ENCODE measurements around the gene FRAS1.

The FRAS1 gene

GRCh38 chr4:78313754-78314120, 256.6 kb downstream of the FRAS1 start:
- Histone ChIP-seq H3K27me3 (replicated peaks in 2 of 5; ENCODE audit: control insufficient read depth in 4 of 5, insufficient read depth in 5 of 5, low read length in 4 of 5) (peaks cover 0 to 10% (median 6%) of the 10 kb centered on the region in 5 experiments), H3K4me1 (ENCODE audit: control extremely low read depth in 1 of 4, control insufficient read depth in 4 of 4, insufficient read depth in 4 of 4, low read length in 3 of 4) (no peaks in the 10 kb centered on the region), H3K27ac (ENCODE audit: insufficient read depth in 1 of 2, low read depth in 1 of 2, low read length in 2 of 2, poor library complexity in 1 of 2, severe bottlenecking in 2 of 2) (no peak overlapping the region), H3K4me3 (ENCODE audit: control insufficient read depth in 1 of 7, extremely low read depth in 1 of 7, insufficient read depth in 4 of 7, low read depth in 2 of 7, low read length in 6 of 7) (no peak overlapping the region), H3K36me3 (ENCODE audit: control insufficient read depth in 4 of 4, insufficient read depth in 4 of 4, low read length in 3 of 4) (no peaks in the 10 kb centered on the region), H3K9me3 (ENCODE audit: control extremely low read depth in 1 of 5, control insufficient read depth in 4 of 5, insufficient read depth in 2 of 5, low read depth in 1 of 5, low read length in 4 of 5) (no peaks in the 10 kb centered on the region)
- no peak for DNase-seq
- ChIA-PET CTCF (no interaction called here), POLR2A (no interaction called here)

- H3K4me3 ChIP-seq (ENCODE audit: control insufficient read depth in 1 of 7, extremely low read depth in 1 of 7, insufficient read depth in 4 of 7, low read depth in 2 of 7, low read length in 6 of 7), result no peak overlapping the region
- ChIA-PET CTCF (no interaction called here), POLR2A (no interaction called here)
- H3K4me1 ChIP-seq (ENCODE audit: control extremely low read depth in 1 of 4, control insufficient read depth in 4 of 4, insufficient read depth in 4 of 4, low read length in 3 of 4), result peaks cover 11 to 16% (median 14%) of the 10 kb centered on the region in 4 experiments
- no peak overlapping the region for H3K27ac ChIP-seq (ENCODE audit: insufficient read depth in 1 of 2, low read depth in 1 of 2, low read length in 2 of 2, poor library complexity in 1 of 2, severe bottlenecking in 2 of 2)
- no peaks in the 10 kb centered on the region for H3K36me3 ChIP-seq (ENCODE audit: control insufficient read depth in 4 of 4, insufficient read depth in 4 of 4, low read length in 3 of 4)
- H3K9me3 ChIP-seq (ENCODE audit: control extremely low read depth in 1 of 5, control insufficient read depth in 4 of 5, insufficient read depth in 2 of 5, low read depth in 1 of 5, low read length in 4 of 5), result no peaks in the 10 kb centered on the region
- 100% methylated on average over 1 of the region's 1 CpG for WGBS (ENCODE audit: insufficient coverage)
- peaks cover 0 to 11% (median 6%) of the 10 kb centered on the region in 5 experiments for H3K27me3 ChIP-seq (replicated peaks in 2 of 5; ENCODE audit: control insufficient read depth in 4 of 5, insufficient read depth in 5 of 5, low read length in 4 of 5)
- DNase-seq, result no peak
Measured at GRCh38 chr4:78318126-78318525, 261.0 kb downstream of the FRAS1 start.

- H3K4me3 ChIP-seq (ENCODE audit: control insufficient read depth in 1 of 7, extremely low read depth in 1 of 7, insufficient read depth in 4 of 7, low read depth in 2 of 7, low read length in 6 of 7), result peak overlapping the region in 2 of 7 experiments; percentile 37 to 63
- POLR2A ChIA-PET, result no interaction called here
- H3K27ac ChIP-seq (ENCODE audit: insufficient read depth in 1 of 2, low read depth in 1 of 2, low read length in 2 of 2, poor library complexity in 1 of 2, severe bottlenecking in 2 of 2), result no peak overlapping the region
- WGBS (ENCODE audit: insufficient coverage), result no CpG with 5 or more reads among the region's 4 CpGs
- no peaks in the 10 kb centered on the region for H3K9me3 ChIP-seq (ENCODE audit: control extremely low read depth in 1 of 5, control insufficient read depth in 4 of 5, insufficient read depth in 2 of 5, low read depth in 1 of 5, low read length in 4 of 5)
- no peaks in the 10 kb centered on the region for H3K36me3 ChIP-seq (ENCODE audit: control insufficient read depth in 4 of 4, insufficient read depth in 4 of 4, low read length in 3 of 4)
- peak; percentile 39 to 86 (median 81) for DNase-seq
- peaks cover 11 to 16% (median 14%) of the 10 kb centered on the region in 4 experiments for H3K4me1 ChIP-seq (ENCODE audit: control extremely low read depth in 1 of 4, control insufficient read depth in 4 of 4, insufficient read depth in 4 of 4, low read length in 3 of 4)
- H3K27me3 ChIP-seq (replicated peaks in 2 of 5; ENCODE audit: control insufficient read depth in 4 of 5, insufficient read depth in 5 of 5, low read length in 4 of 5), result peaks cover 0 to 8% (median under 1%) of the 10 kb centered on the region in 5 experiments
- CTCF ChIA-PET, result no interaction called here
Measured at GRCh38 chr4:78320349-78320935, 263.3 kb downstream of the FRAS1 start.

GRCh38 chr4:78322032-78322431, 264.9 kb downstream of the FRAS1 start:
- CTCF ChIA-PET, result no interaction called here
- Histone ChIP-seq H3K27ac (ENCODE audit: insufficient read depth in 1 of 2, low read depth in 1 of 2, low read length in 2 of 2, poor library complexity in 1 of 2, severe bottlenecking in 2 of 2) (no peak overlapping the region), H3K27me3 (replicated peaks in 2 of 5; ENCODE audit: control insufficient read depth in 4 of 5, insufficient read depth in 5 of 5, low read length in 4 of 5) (peaks cover 0 to 6% (median 0%) of the 10 kb centered on the region in 5 experiments), H3K4me3 (ENCODE audit: control insufficient read depth in 1 of 7, extremely low read depth in 1 of 7, insufficient read depth in 4 of 7, low read depth in 2 of 7, low read length in 6 of 7) (no peak overlapping the region), H3K4me1 (ENCODE audit: control extremely low read depth in 1 of 4, control insufficient read depth in 4 of 4, insufficient read depth in 4 of 4, low read length in 3 of 4) (peaks cover 11 to 16% (median 14%) of the 10 kb centered on the region in 4 experiments), H3K9me3 (ENCODE audit: control extremely low read depth in 1 of 5, control insufficient read depth in 4 of 5, insufficient read depth in 2 of 5, low read depth in 1 of 5, low read length in 4 of 5) (no peaks in the 10 kb centered on the region), H3K36me3 (ENCODE audit: control insufficient read depth in 4 of 4, insufficient read depth in 4 of 4, low read length in 3 of 4) (no peaks in the 10 kb centered on the region)
- no CpG with 5 or more reads among the region's 5 CpGs for WGBS (ENCODE audit: insufficient coverage)
- POLR2A ChIA-PET, result no interaction called here
- no peak for DNase-seq

- peaks cover 11 to 16% (median 14%) of the 10 kb centered on the region in 4 experiments for H3K4me1 ChIP-seq (ENCODE audit: control extremely low read depth in 1 of 4, control insufficient read depth in 4 of 4, insufficient read depth in 4 of 4, low read length in 3 of 4)
- ChIA-PET CTCF (no interaction called here), POLR2A (no interaction called here)
- no peak overlapping the region for H3K27ac ChIP-seq (ENCODE audit: insufficient read depth in 1 of 2, low read depth in 1 of 2, low read length in 2 of 2, poor library complexity in 1 of 2, severe bottlenecking in 2 of 2)
- no peak for DNase-seq
- H3K9me3 ChIP-seq (ENCODE audit: control extremely low read depth in 1 of 5, control insufficient read depth in 4 of 5, insufficient read depth in 2 of 5, low read depth in 1 of 5, low read length in 4 of 5), result no peaks in the 10 kb centered on the region
- H3K36me3 ChIP-seq (ENCODE audit: control insufficient read depth in 4 of 4, insufficient read depth in 4 of 4, low read length in 3 of 4), result no peaks in the 10 kb centered on the region
- no peak overlapping the region for H3K4me3 ChIP-seq (ENCODE audit: control insufficient read depth in 1 of 7, extremely low read depth in 1 of 7, insufficient read depth in 4 of 7, low read depth in 2 of 7, low read length in 6 of 7)
- 100% methylated on average over 3 of the region's 3 CpGs for WGBS (ENCODE audit: insufficient coverage)
- peaks cover 0 to 4% (median 0%) of the 10 kb centered on the region in 5 experiments for H3K27me3 ChIP-seq (replicated peaks in 2 of 5; ENCODE audit: control insufficient read depth in 4 of 5, insufficient read depth in 5 of 5, low read length in 4 of 5)
Measured at GRCh38 chr4:78323439-78323838, 266.3 kb downstream of the FRAS1 start.

- ChIA-PET POLR2A (no interaction called here), CTCF (no interaction called here)
Measured at GRCh38 chr4:78324625-78325024, 267.5 kb downstream of the FRAS1 start.

GRCh38 chr4:78325271-78326157, 268.4 kb downstream of the FRAS1 start:
- Histone ChIP-seq H3K4me1 (ENCODE audit: control extremely low read depth in 1 of 4, control insufficient read depth in 4 of 4, insufficient read depth in 4 of 4, low read length in 3 of 4) (peaks cover 2 to 8% (median 7%) of the 10 kb centered on the region in 4 experiments), H3K27me3 (replicated peaks in 2 of 5; ENCODE audit: control insufficient read depth in 4 of 5, insufficient read depth in 5 of 5, low read length in 4 of 5) (no peaks in the 10 kb centered on the region), H3K27ac (ENCODE audit: insufficient read depth in 1 of 2, low read depth in 1 of 2, low read length in 2 of 2, poor library complexity in 1 of 2, severe bottlenecking in 2 of 2) (no peak overlapping the region), H3K4me3 (ENCODE audit: control insufficient read depth in 1 of 7, extremely low read depth in 1 of 7, insufficient read depth in 4 of 7, low read depth in 2 of 7, low read length in 6 of 7) (no peak overlapping the region), H3K9me3 (ENCODE audit: control extremely low read depth in 1 of 5, control insufficient read depth in 4 of 5, insufficient read depth in 2 of 5, low read depth in 1 of 5, low read length in 4 of 5) (no peaks in the 10 kb centered on the region), H3K36me3 (ENCODE audit: control insufficient read depth in 4 of 4, insufficient read depth in 4 of 4, low read length in 3 of 4) (no peaks in the 10 kb centered on the region)
- ChIA-PET CTCF (interaction anchor here (0.7 kb wide), 1 partner anchor 20 kb away, joined by 3 read pairs; no protein-coding TSS in a partner anchor), POLR2A (no interaction called here)
- DNase-seq, result no peak
- 83% methylated on average over 7 of the region's 9 CpGs for WGBS (ENCODE audit: insufficient coverage)

More at GRCh38 chr4:78324625-78325024, 267.5 kb downstream of the FRAS1 start:
- Histone ChIP-seq H3K36me3 (ENCODE audit: control insufficient read depth in 4 of 4, insufficient read depth in 4 of 4, low read length in 3 of 4) (no peaks in the 10 kb centered on the region), H3K27me3 (replicated peaks in 2 of 5; ENCODE audit: control insufficient read depth in 4 of 5, insufficient read depth in 5 of 5, low read length in 4 of 5) (no peaks in the 10 kb centered on the region), H3K4me3 (ENCODE audit: control insufficient read depth in 1 of 7, extremely low read depth in 1 of 7, insufficient read depth in 4 of 7, low read depth in 2 of 7, low read length in 6 of 7) (no peak overlapping the region), H3K27ac (ENCODE audit: insufficient read depth in 1 of 2, low read depth in 1 of 2, low read length in 2 of 2, poor library complexity in 1 of 2, severe bottlenecking in 2 of 2) (no peak overlapping the region), H3K4me1 (ENCODE audit: control extremely low read depth in 1 of 4, control insufficient read depth in 4 of 4, insufficient read depth in 4 of 4, low read length in 3 of 4) (peaks cover 10 to 16% (median 13%) of the 10 kb centered on the region in 4 experiments), H3K9me3 (ENCODE audit: control extremely low read depth in 1 of 5, control insufficient read depth in 4 of 5, insufficient read depth in 2 of 5, low read depth in 1 of 5, low read length in 4 of 5) (no peaks in the 10 kb centered on the region)
- no peak for DNase-seq
- no CpG with 5 or more reads among the region's 1 CpG for WGBS (ENCODE audit: insufficient coverage)
